Skin of body (tissue), 2 donors: ENCODE measurements around the gene RAE1. TPM values are rescaled to one million over a fixed set of nuclear protein-coding genes. Genes with fewer than 3 reads are reported as not detected.

ENCODE experiments used
- DNase-seq: peaks from one replicate; lab custom pipeline; 2025; lab: John Stamatoyannopoulos, UW
- total RNA-seq: library from RNA; depleted of rRNA; stranded (reverse); fragments of >200 nt; gene quantifications from one replicate; pipeline ENCODE4 v1.2.3, GENCODE V29; 2014

The RAE1 gene
- total RNA-seq, 1 donor from 2014 or later = 19.7 TPM

DNA sequence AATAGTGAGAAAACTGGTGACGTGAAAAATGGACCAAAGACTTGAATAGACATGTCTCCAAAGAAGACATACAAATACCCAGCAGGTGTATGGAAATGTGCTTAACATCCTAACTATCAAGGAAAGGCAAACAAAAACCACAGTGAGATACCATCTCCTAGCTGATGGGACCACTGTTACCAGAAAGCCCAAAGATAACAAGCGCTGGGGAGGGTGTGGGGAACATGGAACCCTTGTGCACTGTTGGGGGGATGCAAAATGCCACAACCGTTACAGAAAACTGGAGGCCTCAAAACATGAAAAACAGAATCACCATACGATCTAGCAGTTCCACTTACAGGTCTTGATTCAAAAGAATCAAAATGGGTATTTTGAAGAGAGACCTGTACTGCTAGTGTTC lies 20.3 kb downstream of the RAE1 start:
- no peak for DNase-seq

DNA sequence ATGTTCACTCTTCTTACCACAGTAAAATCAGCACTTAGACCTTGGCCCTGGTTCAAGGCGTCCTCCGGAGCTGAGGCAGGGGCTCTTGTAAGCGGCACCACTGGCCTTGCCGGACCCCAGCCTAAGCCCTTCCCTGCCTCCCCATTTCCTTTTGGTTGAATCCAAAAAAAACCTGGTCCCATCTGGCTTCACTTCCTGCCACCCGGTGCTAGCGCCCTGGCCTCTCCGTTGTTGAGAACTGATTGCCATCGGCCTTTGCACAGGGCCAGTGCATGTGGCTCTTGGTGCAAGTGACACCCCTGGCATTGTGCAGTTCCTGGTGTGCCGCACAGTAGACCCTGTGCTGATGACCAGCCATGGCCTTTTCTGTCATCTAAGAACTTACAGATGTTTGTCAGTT lies 21.1 kb downstream of the RAE1 start:
- no peak for DNase-seq

DNA sequence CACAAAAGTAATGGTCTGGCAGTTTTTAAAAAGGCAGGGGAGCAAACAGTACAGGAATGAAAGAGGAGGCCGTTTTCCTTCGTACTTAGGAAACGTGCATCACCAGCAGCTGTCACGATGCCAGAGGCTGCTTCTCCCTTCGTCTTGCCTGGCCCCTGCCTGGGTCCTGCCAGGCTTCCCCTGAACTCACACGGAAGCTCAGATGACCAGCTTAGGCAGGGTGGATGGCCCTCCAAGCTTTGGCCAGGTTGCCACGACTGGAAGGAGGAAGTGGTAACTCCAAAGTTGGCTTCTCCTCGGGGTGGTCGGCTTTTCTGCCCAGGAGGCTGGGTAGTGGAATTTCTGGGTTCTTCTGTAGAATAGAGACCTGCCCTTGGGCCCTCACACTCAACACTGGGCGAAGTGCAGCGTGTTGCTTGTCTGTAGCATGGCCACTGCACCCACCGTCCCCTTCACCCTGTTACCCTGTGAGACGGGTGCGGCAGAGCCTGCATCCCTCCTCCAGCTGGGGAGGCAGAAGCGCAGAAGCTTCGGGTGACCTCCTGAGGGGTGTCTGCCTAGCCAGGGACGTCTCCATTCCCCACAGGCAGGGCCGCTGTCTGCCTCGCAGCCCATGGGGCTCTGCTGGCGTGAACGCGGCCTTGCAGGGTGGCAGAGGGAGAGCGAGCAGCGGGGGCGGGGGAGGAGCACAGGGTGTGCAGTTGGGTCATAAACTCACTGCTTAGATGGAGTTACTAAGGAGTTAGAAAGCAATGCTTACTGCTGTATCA lies 21.7 kb downstream of the RAE1 start:
- no peak for DNase-seq

DNA sequence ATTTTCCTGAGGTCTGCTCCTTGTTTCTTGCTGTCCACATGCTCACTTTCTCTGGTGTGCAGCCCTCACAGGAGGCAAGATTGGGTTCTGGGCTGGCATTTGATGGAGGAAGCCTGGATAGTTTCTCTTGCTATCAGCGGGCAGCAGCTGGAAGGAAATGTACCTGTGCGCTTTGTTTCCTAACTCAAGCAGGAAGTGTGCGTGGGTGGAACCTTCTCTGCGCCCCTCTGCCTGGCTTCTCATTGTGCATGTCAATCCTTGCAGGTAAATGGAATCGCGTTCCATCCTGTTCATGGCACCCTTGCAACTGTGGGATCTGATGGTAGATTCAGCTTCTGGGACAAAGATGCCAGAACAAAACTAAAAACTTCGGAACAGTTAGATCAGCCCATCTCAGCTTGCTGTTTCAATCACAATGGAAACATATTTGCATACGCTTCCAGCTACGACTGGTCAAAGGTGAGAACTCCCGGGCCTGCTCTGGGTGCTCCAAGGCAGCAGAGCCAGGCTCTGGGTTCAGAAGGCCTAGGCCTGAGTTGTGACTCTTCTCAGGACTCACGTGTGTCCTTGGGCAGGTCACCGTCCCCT lies 23.4 kb downstream of the RAE1 start:
- no peak for DNase-seq

DNA sequence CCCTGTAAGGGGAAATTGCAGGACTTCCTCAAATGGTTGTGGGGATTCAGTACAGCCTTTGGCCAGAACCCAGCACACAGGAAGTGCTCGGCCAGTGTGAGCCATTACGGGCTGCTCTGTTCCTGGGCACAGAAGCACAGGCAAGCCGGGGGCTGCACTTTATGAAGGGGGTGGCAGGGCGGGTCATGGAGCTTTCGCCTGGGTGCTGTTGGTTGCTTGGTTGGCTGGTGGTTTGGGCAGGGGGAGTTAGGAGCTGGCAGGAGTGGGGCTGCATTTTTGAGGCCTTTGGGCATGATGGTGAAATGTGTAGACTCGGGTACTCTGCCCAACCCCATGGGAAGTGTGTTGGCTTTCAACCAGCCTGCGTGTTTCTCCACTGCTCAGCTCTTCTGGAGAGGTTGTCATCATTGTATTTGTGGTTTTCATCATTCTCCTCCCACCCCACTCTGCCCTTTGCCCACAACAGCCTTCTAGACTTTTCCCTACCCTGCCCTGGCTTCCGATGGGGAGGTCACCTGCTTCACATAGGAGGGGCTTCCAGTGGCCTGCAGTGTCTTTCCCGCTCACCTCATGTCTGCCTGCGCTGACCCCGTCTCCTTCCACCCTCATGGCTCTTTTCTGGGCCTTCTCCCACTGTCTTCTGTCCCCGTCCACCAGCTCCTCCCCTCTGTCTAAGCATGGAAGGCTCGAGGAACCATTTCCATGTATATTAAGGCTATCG lies 24.0 kb downstream of the RAE1 start:
- no peak for DNase-seq

DNA sequence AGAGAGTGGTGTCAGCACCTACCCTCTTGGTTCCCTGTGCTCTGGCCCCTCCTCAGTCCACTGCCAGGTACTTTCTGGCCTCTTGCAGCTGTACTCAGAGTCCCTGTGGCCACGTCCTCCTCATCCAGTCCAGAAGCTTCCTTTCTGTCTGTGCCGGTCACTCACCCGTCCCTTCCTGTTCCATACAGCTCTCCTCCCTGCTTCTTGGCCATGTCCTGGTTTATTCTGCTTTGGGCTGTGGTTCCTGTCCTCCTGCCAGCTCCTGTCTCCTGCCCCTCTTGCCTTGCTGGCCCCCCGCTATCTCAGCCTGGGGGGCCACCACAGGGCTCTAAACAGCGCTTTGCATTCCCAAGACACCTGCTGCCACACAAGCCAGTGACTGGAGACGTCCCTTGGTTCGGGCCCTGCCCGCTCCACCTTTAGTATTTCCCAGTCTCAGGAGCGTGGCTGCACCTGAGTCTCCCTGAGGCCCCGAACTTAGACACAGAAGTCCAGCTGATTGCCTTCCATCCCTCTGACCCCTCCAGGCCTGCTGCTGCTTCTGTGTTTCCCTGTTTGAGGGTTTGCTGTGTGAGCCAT lies 24.7 kb downstream of the RAE1 start:
- no peak for DNase-seq

DNA sequence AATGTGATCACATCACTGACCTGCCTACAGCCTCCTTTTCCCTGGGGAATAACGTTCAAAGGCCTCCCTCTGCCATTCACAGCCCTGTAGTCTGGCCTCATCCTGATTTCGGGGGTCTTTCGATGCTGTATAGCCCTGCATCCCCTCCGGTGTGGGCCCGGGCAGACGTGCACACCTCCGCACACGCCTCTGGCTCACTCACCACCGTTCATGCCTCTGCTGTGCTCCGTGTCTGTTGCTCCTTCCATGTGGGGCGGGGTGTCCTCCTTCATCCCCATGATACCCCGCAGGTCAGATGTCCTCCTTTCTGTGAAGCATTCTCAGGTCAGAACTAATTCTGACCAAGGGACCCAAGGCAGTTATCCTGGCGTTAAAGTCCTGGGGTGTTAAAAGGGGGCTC lies 26.3 kb downstream of the RAE1 start:
- no peak for DNase-seq

DNA sequence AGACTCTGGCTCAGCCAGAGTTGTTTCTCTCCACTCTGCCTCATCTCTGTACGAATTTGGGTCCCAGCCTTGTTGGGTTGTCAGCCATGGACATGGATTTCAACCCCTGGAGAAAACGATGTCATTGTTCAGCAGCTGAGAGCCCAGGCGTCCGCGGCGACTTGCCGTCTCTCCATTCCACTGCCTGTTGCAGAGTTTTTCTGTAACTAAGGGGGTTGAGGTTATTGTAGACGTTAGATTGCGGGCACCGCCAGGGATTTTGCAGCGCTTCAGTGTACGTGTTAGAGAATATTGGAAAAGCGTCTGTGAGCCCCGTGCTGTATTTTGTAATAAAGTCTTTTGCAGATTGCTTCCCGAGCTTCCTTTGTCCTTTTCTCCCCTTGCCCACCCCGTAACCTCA lies 27.1 kb downstream of the RAE1 start:
- no peak for DNase-seq

DNA sequence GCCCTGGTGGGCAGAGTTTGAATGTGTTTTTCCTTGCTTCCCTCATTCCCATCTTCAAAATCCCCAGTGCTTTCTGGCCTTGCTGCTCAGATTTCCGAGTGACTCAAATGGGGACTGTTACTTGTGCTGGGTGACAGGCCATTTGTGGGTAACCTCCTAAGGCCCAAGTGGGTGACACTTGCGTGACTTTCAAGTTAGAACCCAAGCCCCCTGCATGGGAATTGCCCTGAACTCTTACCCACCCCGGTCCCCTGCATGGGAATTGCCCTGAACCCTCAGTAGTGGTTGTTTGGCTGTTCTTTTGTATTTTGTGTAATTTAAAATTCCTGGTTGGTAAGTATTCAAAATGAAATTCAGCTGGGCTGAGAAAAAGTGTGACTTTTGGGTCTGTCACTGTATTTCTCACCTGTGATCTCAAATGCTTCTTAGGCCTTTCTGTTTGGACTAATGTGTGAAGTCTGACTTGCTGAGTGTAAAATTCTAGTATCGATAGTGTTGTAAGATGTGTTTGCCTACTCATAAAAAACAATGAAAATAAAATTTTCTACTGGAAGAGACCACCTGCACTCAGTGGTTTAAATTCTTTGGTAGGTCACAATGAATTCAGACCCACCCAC lies 27.7 kb downstream of the RAE1 start:
- no peak for DNase-seq

DNA sequence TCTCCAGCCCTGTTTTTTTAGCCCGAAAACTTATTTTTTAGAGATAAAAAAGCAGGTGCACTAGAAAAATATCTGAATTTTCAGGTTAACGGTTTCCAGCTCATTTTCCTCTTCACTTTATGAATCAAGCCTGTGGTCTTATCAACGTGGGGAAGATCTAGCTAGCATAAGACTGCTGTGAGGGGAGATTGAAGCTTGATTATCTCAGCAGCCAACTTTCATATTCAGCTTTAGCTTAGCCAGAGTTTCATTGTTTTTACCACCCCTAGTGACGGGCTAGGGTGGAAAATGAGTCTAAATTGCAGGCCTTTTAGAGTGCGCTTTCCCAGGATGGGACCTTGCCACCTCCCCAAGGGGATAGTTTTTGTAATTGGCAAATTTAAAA lies 28.2 kb downstream of the RAE1 start:
- DNase-seq = no peak

DNA sequence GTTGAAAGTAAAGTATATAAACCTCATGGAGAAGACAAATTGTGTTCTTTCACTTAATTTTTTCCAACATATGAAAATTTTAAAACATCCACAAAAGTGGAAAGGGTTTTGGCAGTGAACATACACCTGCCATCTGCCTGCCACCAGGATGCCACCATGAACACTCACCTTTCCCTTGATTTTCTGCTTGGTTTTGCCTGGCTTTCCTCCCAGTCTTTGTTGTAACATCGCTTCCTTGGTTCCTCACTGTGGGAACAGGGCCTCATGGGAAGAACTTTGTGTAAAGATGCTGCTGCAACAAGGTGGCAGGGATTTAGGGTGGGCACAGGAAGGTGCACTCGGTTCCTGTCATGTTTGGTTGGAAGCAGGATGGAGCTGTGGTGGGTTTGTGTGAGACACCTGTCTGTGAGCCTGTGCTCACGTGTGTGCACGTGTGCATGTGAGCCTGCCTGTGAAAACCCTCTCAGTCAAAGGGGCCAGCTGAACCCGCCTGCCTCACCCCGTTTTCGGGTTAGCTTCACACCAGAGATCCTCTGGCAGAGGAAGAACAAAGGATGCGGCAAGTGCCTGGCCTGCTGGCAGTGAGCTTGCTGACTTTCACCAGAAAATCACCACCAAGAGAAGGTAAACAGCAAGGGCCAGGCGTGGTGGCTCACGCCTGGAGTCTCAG lies 29.2 kb downstream of the RAE1 start:
- no peak for DNase-seq

DNA sequence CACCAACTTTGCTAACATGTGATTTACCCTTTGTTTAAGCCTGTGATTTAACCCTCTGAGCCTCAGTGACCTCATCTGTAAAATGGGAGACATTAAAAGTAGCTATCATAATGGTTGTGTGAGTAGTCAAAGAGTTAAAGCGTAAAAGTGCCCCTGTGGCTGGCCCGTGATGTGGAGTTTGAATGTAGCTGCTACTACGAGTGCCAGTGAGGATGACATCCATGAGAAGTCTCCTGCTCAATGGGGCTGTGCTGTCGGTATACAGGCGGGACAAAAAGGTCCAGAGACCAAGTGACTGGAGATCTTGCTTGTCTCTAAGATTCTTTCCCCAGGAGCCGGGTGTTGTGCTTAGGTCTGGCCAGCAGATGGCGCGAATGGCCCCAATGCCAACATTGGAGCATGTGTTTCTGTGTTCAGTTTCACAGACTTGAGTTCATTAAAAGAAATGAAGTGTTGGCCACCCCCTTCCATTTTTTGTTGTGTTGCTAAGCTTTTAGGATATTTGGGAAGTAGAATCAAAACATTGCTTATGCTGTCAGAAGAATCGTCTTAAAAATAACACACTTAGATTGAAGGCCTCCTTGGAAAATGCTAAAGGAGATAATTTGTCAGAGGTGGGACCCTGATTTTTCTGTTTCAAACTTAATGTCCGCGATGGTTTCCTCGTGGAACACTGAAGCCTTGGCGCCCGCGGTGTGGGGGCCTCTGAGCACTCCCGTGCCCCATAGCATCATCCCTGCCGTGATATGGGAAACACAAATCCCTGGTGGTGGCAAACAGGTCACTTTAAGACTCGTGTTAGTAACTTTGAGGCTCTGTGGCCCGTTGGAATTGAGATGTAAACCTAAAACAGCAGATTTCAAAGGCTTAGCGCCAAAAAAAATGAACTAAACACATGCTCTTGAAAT lies 30.8 kb downstream of the RAE1 start:
- peak; percentile 89 for DNase-seq

DNA sequence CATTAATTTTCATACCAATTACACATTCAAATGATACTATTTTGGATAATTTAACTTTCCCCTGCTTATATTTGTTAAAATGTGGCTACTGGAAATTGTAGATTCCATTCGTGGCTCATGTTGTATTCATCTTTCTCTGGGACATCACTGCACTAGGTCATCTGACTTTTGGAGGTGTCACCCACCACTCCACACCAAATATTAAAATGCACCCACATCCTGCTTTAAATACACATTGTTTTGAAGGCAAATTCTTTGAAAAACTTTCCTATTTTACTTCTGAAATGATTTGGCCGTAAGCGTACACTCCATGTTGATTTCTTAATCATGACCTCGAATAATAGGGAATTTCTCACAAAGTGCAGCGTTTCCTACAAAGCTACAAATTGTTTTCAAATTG lies 31.5 kb downstream of the RAE1 start:
- no peak for DNase-seq

DNA sequence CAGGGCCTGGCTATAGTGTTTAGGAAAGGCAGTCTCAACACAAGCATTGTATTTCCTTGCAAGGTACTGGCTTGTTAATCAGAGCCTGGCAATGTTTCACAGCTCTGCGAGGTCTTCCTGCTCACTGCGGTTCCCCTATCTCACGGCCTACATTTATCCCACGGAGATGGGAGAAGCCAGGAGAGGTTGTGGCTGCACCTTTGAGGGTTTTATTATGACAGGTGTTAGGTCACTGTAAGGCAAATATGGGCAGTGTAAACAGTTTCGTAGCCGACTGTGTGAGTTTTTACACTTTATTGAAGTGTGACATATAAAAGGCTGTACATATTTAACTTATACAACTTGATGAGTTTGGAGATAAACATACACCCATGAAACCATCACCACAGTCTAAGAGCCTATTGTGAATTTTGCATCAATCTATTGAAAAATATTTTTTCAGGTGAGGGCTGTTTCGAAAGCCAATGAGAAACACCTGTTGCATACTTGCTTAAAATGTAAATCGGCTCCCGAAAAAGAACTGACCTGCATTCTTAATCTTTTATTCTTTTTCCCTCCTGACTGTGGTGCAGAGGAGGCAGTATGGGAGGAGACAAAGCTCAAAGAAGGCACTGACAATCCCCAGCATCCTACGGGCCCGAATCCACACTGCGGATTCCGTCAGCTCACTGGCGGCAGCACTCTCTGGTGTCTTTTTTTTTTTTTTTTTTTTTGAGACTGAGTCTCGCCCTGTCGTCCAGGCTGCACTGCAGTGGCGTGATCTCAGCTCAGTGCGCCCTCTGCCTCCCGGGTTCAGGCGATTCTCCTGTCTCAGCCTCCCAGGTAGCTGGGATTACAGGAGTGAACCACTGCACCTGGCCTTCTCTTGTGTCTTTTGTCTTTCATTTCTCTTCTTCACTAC lies 32.6 kb downstream of the RAE1 start:
- no peak for DNase-seq

DNA sequence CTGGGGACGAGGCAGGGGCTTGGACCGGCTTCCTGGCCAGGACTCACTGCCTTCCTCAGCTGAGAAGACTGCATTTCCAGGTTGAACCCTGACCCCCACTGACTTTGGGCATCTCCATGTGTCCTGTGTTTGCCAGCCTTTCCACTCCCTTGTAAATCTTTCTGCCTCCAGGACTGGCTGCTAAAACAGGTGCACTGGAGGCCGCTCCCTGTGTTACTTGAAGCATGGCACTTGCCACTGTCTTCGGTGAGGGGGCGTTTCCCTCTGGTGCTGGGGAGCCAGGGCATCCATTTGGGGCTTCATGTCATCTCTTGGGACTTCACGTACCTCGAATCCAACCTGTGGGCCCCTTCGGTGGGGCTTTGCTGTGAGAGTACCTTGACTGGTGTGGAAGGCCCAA lies 33.4 kb downstream of the RAE1 start:
- no peak for DNase-seq

DNA sequence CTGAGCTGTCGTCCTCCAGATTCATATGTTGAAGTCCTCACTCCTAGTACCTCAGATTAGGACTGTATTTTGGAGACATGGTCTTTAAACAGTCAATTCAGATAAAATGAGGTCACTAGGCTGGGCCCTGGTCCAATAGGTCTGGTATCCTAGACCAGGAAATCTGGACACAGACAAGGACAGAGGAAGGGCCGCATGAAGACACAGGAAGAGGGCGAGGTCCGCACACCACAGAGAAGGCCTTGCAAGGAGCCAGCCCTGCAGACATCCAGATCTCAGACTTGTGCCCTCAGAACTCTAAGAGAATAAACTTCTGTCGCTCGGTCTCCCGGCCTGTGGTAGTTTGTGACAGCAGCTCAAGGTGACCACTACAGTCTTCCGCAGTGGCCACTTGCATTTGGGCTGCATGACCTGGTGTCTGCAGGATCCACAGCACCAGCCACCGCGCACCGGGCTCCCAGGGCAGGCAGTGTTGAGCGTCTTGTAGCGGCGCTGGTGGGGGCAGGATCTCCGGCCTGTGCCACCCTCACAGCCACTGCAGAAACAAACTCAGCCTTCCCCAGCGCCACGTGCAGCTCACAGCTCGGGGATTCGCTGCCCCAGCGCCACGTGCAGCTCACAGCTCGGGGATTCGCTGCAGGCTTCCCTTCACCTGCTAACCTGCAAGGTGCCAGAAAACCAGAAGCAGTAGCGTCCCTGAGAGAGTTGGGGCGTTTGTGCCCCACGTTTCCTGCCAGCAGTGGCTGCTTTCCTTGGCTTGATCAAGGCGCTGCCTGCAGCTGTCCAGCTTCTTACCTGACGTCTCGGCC lies 34.1 kb downstream of the RAE1 start:
- DNase-seq = no peak

DNA sequence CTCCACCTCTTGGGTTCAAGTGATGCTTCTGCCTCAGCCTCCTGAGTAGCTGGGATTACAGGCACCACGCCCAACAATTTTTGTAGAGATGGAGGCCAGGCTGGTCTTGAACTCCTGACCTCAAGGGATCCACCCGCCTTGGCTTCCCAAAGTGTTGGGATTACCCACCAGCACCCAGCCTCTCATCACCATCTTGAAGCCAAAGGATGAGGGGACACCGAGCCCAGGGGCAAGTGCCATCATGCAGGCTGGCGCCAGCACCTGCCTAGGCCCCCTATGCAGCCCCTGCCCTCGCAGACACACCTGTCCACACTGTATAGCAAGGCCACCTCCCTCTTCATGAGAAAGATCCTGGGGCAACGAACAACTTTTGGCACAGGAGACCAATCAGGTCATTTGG lies 34.9 kb downstream of the RAE1 start:
- DNase-seq = no peak

DNA sequence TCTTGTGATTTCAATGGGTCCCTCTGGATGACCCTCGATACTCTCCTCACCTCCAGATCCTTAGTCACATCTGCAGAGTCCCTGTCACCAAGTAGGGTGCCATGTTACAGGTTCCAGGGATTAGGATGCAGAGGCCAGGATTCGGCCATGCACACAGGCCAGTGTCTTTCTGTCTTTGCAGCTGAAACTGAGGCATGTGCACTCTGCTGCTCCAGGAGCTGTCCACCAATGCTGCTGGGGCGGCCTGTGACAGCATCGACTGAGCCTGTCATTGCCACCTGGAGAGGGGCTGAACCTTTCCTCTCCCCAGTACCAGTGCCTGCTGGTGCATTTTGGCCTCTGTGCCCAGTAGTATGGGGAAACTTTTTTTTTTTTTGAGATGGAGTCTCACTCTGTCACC lies 35.7 kb downstream of the RAE1 start:
- DNase-seq = no peak
